IMR-90 (cell line): ENCODE measurements around the gene RGPD8. TPM values are rescaled to one million over a fixed set of nuclear protein-coding genes. Genes with fewer than 3 reads are reported as not detected.

Source experiments
- ATAC-seq: fragments of 200-7000 bp; cut with Tn5 transposase; 2 replicates; pipeline ENCODE4 v1.9.1; 2020; ENCODE audit warnings: low read depth, mild to moderate bottlenecking, moderate library complexity
- BruUV-seq: library from RNA; stranded (reverse); fragments of 400-500 nt; replicated peaks from 2 replicates; lab custom pipeline; 2021; lab: Mats Ljungman, UMichigan
- CTCF ChIA-PET: fragments of 300-600 bp; formaldehyde crosslinking; extraction: SDS; loops from one replicate; lab custom pipeline; 2021; ENCODE audit warnings: antibody characterized with exemption; lab: Yijun Ruan, JAX
- POLR2A ChIA-PET: fragments of 300-600 bp; sonication (Branson Sonifier 250); formaldehyde crosslinking; loops from one replicate; lab custom pipeline; 2022; ENCODE audit warnings: antibody characterized with exemption; ENCODE audit not compliant: unreplicated experiment; lab: Charles Lee
- DNase-seq: peaks from one replicate; pipeline ENCODE4 v3.0.0; 2013
- H2AFZ ChIP-seq: replicated peaks from 2 replicates; pipeline ENCODE3; 2013; ENCODE audit warnings: low read length, mild to moderate bottlenecking; ENCODE audit not compliant: poor library complexity
- H2AK5ac ChIP-seq: 2 replicates; pipeline ENCODE4 v1.6.1; 2013; ENCODE audit warnings: low read depth, low read length, inconsistent platforms
- H2AK9ac ChIP-seq: replicated peaks from 2 replicates; pipeline ENCODE3; 2013; ENCODE audit warnings: mild to moderate bottlenecking, low read depth, low read length, moderate library complexity; ENCODE audit not compliant: poor library complexity
- H2BK120ac ChIP-seq: 2 replicates; pipeline ENCODE4 v1.6.1; 2013; ENCODE audit warnings: low read depth, low read length, inconsistent platforms
- H2BK15ac ChIP-seq: 3 replicates; pipeline ENCODE4 v1.6.1; 2013; ENCODE audit warnings: low read depth, low read length, inconsistent platforms
- H2BK20ac ChIP-seq: 2 replicates; pipeline ENCODE4 v1.6.1; 2013; ENCODE audit warnings: low read depth, mild to moderate bottlenecking, inconsistent platforms, low read length, moderate library complexity
- H2BK5ac ChIP-seq: 2 replicates; pipeline ENCODE4 v1.6.1; 2013; ENCODE audit warnings: mild to moderate bottlenecking, low read depth, low read length, inconsistent platforms; ENCODE audit not compliant: poor library complexity, severe bottlenecking
- H3K14ac ChIP-seq: replicated peaks from 2 replicates; pipeline ENCODE4 v1.6.1; 2013; ENCODE audit warnings: low read depth, low read length, inconsistent platforms
- H3K18ac ChIP-seq: 2 replicates; pipeline ENCODE4 v1.6.1; 2013; ENCODE audit warnings: low read depth, low read length, control low read depth
- H3K23ac ChIP-seq: 2 replicates; pipeline ENCODE4 v1.6.1; 2013; ENCODE audit warnings: low read depth, low read length, inconsistent platforms
- H3K27ac ChIP-seq: 2 replicates; pipeline ENCODE4 v1.5.1; 2013; ENCODE audit warnings: mild to moderate bottlenecking, control low read depth, low read length; ENCODE audit not compliant: insufficient read depth
- H3K27me3 ChIP-seq: 2 replicates; pipeline ENCODE4 v1.6.1; 2013; ENCODE audit warnings: low read length; ENCODE audit not compliant: control insufficient read depth, insufficient read depth
- H3K36me3 ChIP-seq: 2 replicates; pipeline ENCODE4 v1.6.1; 2013; ENCODE audit warnings: low read length, mixed read lengths; ENCODE audit not compliant: control insufficient read depth, insufficient read depth
- H3K4ac ChIP-seq: 2 replicates; pipeline ENCODE4 v1.6.1; 2013; ENCODE audit warnings: low read depth, low read length, inconsistent platforms
- H3K4me1 ChIP-seq: 2 replicates; pipeline ENCODE4 v1.6.1; 2013; ENCODE audit warnings: low read length, mixed read lengths; ENCODE audit not compliant: control insufficient read depth, insufficient read depth
- H3K4me2 ChIP-seq: 2 replicates; pipeline ENCODE4 v1.6.1; 2013; ENCODE audit warnings: low read depth, mild to moderate bottlenecking, control low read depth, low read length, moderate library complexity
- H3K4me3 ChIP-seq: 2 replicates; pipeline ENCODE4 v1.5.1; 2013; ENCODE audit warnings: low read depth, mild to moderate bottlenecking, control low read depth, low read length, moderate library complexity; ENCODE audit not compliant: insufficient read depth
- H3K56ac ChIP-seq: 2 replicates; pipeline ENCODE4 v1.6.1; 2013; ENCODE audit warnings: low read length, inconsistent platforms; ENCODE audit not compliant: insufficient read depth; ENCODE audit errors: extremely low read depth
- H3K79me1 ChIP-seq, 2 experiments: 2 replicates each; pipeline ENCODE4 v1.6.1; 2013; ENCODE audit warnings: low read length in 2 of 2, inconsistent platforms in 1 of 2, low read depth in 1 of 2
- H3K9ac ChIP-seq: 2 replicates; pipeline ENCODE4 v1.6.1; 2013; ENCODE audit warnings: low read depth, low read length, control low read depth
- H3K9me1 ChIP-seq: 2 replicates; pipeline ENCODE4 v1.6.1; 2013; ENCODE audit warnings: low read length, inconsistent platforms; ENCODE audit not compliant: insufficient read depth
- H3K9me3 ChIP-seq: 2 replicates; pipeline ENCODE4 v1.6.1; 2013; ENCODE audit warnings: low read length; ENCODE audit not compliant: control insufficient read depth, insufficient read depth
- H4K20me1 ChIP-seq: 2 replicates; pipeline ENCODE4 v1.6.1; 2013; ENCODE audit warnings: low read length, inconsistent platforms; ENCODE audit not compliant: insufficient read depth
- H4K5ac ChIP-seq: 2 replicates; pipeline ENCODE4 v1.6.1; 2013; ENCODE audit warnings: mild to moderate bottlenecking, low read depth, low read length, control low read depth
- H4K8ac ChIP-seq, 2 experiments: 2 replicates each; pipeline ENCODE4 v1.6.1; 2013; ENCODE audit warnings: low read depth in 2 of 2, low read length in 2 of 2, control low read depth in 1 of 2, inconsistent platforms in 1 of 2
- H4K91ac ChIP-seq: 2 replicates; pipeline ENCODE4 v1.6.1; 2013; ENCODE audit warnings: low read depth, low read length, inconsistent platforms; ENCODE audit not compliant: insufficient read depth
- SMC3 ChIP-seq: fragments of 150-350 bp; IDR thresholded peaks from 2 replicates; pipeline ENCODE4 v1.6.1; 2016; ENCODE audit warnings: low read depth, mild to moderate bottlenecking, antibody characterized with exemption, low read length, moderate library complexity
- WGBS, 2 experiments: methylation state at CpG; one replicate each; pipeline versions ENCODE4 v1.1.5 to v1.1.7; 2013; ENCODE audit warnings: missing lambda C conversion rate in 2 of 2; ENCODE audit not compliant: insufficient read length in 1 of 2; ENCODE audit errors: extremely low coverage in 2 of 2; 5-methylcytosine and 5-hydroxymethylcytosine counted together
- dilution Hi-C: fragments of 300-500 bp; cut with HindIII; formaldehyde crosslinking; loops from one replicate; pipeline ENCODE4 v1.14.3; 2018; ENCODE audit warnings: low sequenced_read_pairs; ENCODE audit not compliant: unreplicated experiment
- in situ Hi-C: fragments of 300-500 bp; cut with MboI; formaldehyde crosslinking; loops from 3 replicates; pipeline ENCODE4 v1.14.3; 2019; ENCODE audit warnings: low sequenced_read_pairs, inconsistent platforms, mixed read lengths
- intact Hi-C: fragments of 100-400 bp; cut with micrococcal nuclease; formaldehyde crosslinking; loops from 2 replicates; pipeline ENCODE4 v1.10.0; 2022
- polyA plus RNA-seq, 3 experiments: library from polyadenylated mRNA; depleted of rRNA; stranded (reverse); fragments of >200 nt; gene quantifications; 2 replicates each; pipeline ENCODE4 v1.2.3, GENCODE V29; 2012; ENCODE audit warnings: low replicate concordance in 1 of 3
- total RNA-seq: library from RNA; depleted of rRNA; stranded (reverse); fragments of >200 nt; gene quantifications from 2 replicates; pipeline ENCODE4 v1.2.3, GENCODE V29; 2012

Gene RGPD8
- total and polyA plus RNA-seq, 2 of the 4 experiments (the other 2 are of a cell fraction), result 0.67 to 4.1 TPM

GRCh38 chr2:112345030-112346027 is 88.1 kb downstream of the RGPD8 start:
- ATAC-seq, result no peak
- POLR2A ChIA-PET, result no interaction called here

More at GRCh38 chr2:112345030-112346027, 88.1 kb downstream of the RGPD8 start:
- in situ Hi-C loops (no loop called here), dilution Hi-C loops (no loop called here), intact Hi-C loops (no loop called here)
- no peak overlapping the region for H4K5ac ChIP-seq
- H3K14ac ChIP-seq, result no peak overlapping the region
- H2BK120ac ChIP-seq, result no peak overlapping the region
- TF ChIP-seq SMC3, result no peak
- no peaks in the 10 kb centered on the region for H4K20me1 ChIP-seq
- no peak overlapping the region for H4K91ac ChIP-seq
- CTCF ChIA-PET, result no interaction called here
- no peaks in the 10 kb centered on the region for H3K9me3 ChIP-seq
- H3K4me2 ChIP-seq, result no peak overlapping the region
- WGBS, 2 experiments, result 97% methylated on average over 13 of the region's 30 CpGs; no CpG with 5 or more reads in 1 of the 2 experiments
- no peak for DNase-seq
- no peak overlapping the region for H3K18ac ChIP-seq
- BruUV-seq, result no TSS peak
- H3K9me1 ChIP-seq, result no peaks in the 10 kb centered on the region
- no peak overlapping the region for H2BK20ac ChIP-seq
- H3K79me1 ChIP-seq, result no peaks in the 10 kb centered on the region
- no peak overlapping the region for H2BK15ac ChIP-seq
- H3K9ac ChIP-seq, result no peak overlapping the region
- no peak overlapping the region for H3K4me3 ChIP-seq
- H2AFZ ChIP-seq, result no peak overlapping the region
- H3K56ac ChIP-seq, result no peak overlapping the region
- peaks cover 2% of the 10 kb centered on the region; the same call in 1 of the 2 replicates for H3K27me3 ChIP-seq
- no peak overlapping the region for H3K27ac ChIP-seq
- no peaks in the 10 kb centered on the region for H3K4me1 ChIP-seq
- no peak overlapping the region for H2AK9ac ChIP-seq
- no peaks in the 10 kb centered on the region for H3K36me3 ChIP-seq
- no peak overlapping the region for H3K23ac ChIP-seq
- no peak overlapping the region for H2BK5ac ChIP-seq
- H3K4ac ChIP-seq, result no peak overlapping the region
- H4K8ac ChIP-seq, result no peak overlapping the region
- no peak overlapping the region for H2AK5ac ChIP-seq
